ENCODE data around the gene NDUFAB1.
"Not testable (repeated sequence)": the region's sequence is repeated elsewhere in the genome, so short reads cannot be mapped to it uniquely, and the experiment has no call there.

The NDUFAB1 gene

GRCh38 chr16:23595951-23596720, at the start of gene NDUFAB1:
TSS of gene NDUFAB1 (minus strand) at chr16:23596316. CDS start at chr16:23596290, 26 bp downstream.
- peak; percentile 87 for DNase-seq

GRCh38 chr16:23642246-23642774, 46.2 kb upstream of the NDUFAB1 start:
- no peak for DNase-seq

- peak; percentile 91 for DNase-seq
Measured at GRCh38 chr16:23640931-23641765, 45.0 kb upstream of the NDUFAB1 start, which contains the start of the genes DCTN5 and PALB2. TSS of gene DCTN5 (plus strand) at chr16:23641466. CDS start at chr16:23641543, 77 bp downstream. TSS of gene PALB2 (minus strand) at chr16:23641310. CDS start at chr16:23641157, 153 bp downstream.

- DNase-seq, result no peak
Measured at GRCh38 chr16:23640615-23640930, 44.5 kb upstream of the NDUFAB1 start.

GRCh38 chr16:23635958-23636357, 39.8 kb upstream of the NDUFAB1 start:
- no peak for DNase-seq

GRCh38 chr16:23634461-23635036, 38.4 kb upstream of the NDUFAB1 start:
- DNase-seq, result no peak

- not testable (repeated sequence) for DNase-seq
Measured at GRCh38 chr16:23631874-23632273, 35.8 kb upstream of the NDUFAB1 start.

GRCh38 chr16:23629516-23629915, 33.4 kb upstream of the NDUFAB1 start:
- no peak for DNase-seq

GRCh38 chr16:23624092-23624491, 28.0 kb upstream of the NDUFAB1 start:
- no peak for DNase-seq

- DNase-seq, result no peak
Measured at GRCh38 chr16:23615805-23616204, 19.7 kb upstream of the NDUFAB1 start.

GRCh38 chr16:23611936-23612335, 15.8 kb upstream of the NDUFAB1 start:
- DNase-seq, result no peak

GRCh38 chr16:23610905-23611304, 14.8 kb upstream of the NDUFAB1 start:
- DNase-seq, result not testable (repeated sequence)

- no peak for DNase-seq
Measured at GRCh38 chr16:23609929-23610328, 13.8 kb upstream of the NDUFAB1 start.

- DNase-seq, result no peak
Measured at GRCh38 chr16:23608194-23608593, 12.1 kb upstream of the NDUFAB1 start.

- DNase-seq, result no peak
Measured at GRCh38 chr16:23607726-23608125, 11.6 kb upstream of the NDUFAB1 start.

- no peak for DNase-seq
Measured at GRCh38 chr16:23597003-23597756, 1.1 kb upstream of the NDUFAB1 start.

GRCh38 chr16:23595246-23595950, 718 bp downstream of the NDUFAB1 start:
- no peak for DNase-seq

GRCh38 chr16:23594186-23594585, 1.9 kb downstream of the NDUFAB1 start:
- DNase-seq, result no peak

- no peak for DNase-seq
Measured at GRCh38 chr16:23590181-23590580, 5.9 kb downstream of the NDUFAB1 start.

GRCh38 chr16:23587726-23588125, 8.4 kb downstream of the NDUFAB1 start:
- no peak for DNase-seq

- DNase-seq, result no peak
Measured at GRCh38 chr16:23584186-23585076, 11.7 kb downstream of the NDUFAB1 start.
